A549 (cell line): Measurements from ENCODE around the gene CREB5. TPM values are rescaled to one million over a fixed set of nuclear protein-coding genes. Genes with fewer than 3 reads are reported as not detected.

Experiments used
- ATAC-seq, 2 experiments: fragments of 200-7000 bp in 1 of 2; fragments of >200 bp in 1 of 2; cut with Nextera tagmentation in 1 of 2; cut with Tn5 transposase in 1 of 2; 3 replicates each; pipeline versions ENCODE4 v1.8.0 to v1.9.1; 2018 to 2020; ENCODE audit warnings: mild to moderate bottlenecking in 1 of 2, moderate library complexity in 1 of 2
- CTCF ChIA-PET: fragments of 300-600 bp; sonication (Branson Sonifier 250); formaldehyde crosslinking; extraction: SDS; loops from one replicate; lab custom pipeline; 2021; ENCODE audit warnings: antibody characterized with exemption, inconsistent platforms; lab: Yijun Ruan, JAX
- POLR2A ChIA-PET: fragments of 350-600 bp; formaldehyde crosslinking; extraction: SDS; loops from one replicate; lab custom pipeline; 2021; ENCODE audit warnings: antibody characterized with exemption, inconsistent platforms; lab: Yijun Ruan, JAX
- DNase-seq, 2 experiments: peaks; one replicate each; pipeline versions ENCODE4 v3.0.0 to v3.0.0-alpha.2; 2011 to 2016; ENCODE audit warnings: low read depth in 1 of 2, low spot score in 1 of 2
- FAIRE-seq: peaks from 2 replicates; lab custom pipeline; 2011; peaks lifted over from hg19 to GRCh38; lab: Jason Lieb, UNC
- H3K27ac ChIP-seq, 2 experiments: fragments of >200 bp; sonication (Bioruptor Twin); formaldehyde crosslinking; 3 replicates each; pipeline ENCODE4 v1.5.1; 2016 to 2017
- H3K4me1 ChIP-seq: fragments of >200 bp; sonication (Bioruptor Twin); formaldehyde crosslinking; 3 replicates; pipeline ENCODE4 v1.6.1; 2016
- H3K4me2 ChIP-seq: fragments of >200 bp; sonication (Bioruptor Twin); formaldehyde crosslinking; 3 replicates; pipeline ENCODE4 v1.6.1; 2016
- H3K4me3 ChIP-seq: fragments of >200 bp; sonication (Bioruptor Twin); formaldehyde crosslinking; 3 replicates; pipeline ENCODE4 v1.5.1; 2016
- H3K9me3 ChIP-seq: fragments of >200 bp; sonication (Bioruptor Twin); formaldehyde crosslinking; 3 replicates; pipeline ENCODE4 v1.6.1; 2016
- ATOH8 ChIP-seq: fragments of 250-450 bp; sonication (Bioruptor Pico); IDR thresholded peaks from 2 replicates; pipeline ENCODE4 v1.5.0; 2020; ENCODE audit warnings: low read depth, mild to moderate bottlenecking, moderate library complexity
- CEBPB ChIP-seq, 2 experiments: fragments of >200 bp in 1 of 2; sonication (Bioruptor Twin) in 1 of 2; formaldehyde crosslinking in 1 of 2; IDR thresholded peaks; 2 replicates each; pipeline ENCODE4 v1.6.1; 2012 to 2016
- E2F6 ChIP-seq: IDR thresholded peaks from 2 replicates; pipeline ENCODE4 v1.6.1; 2012; ENCODE audit warnings: low read depth, borderline replicate concordance
- GATA3 ChIP-seq: IDR thresholded peaks from 2 replicates; pipeline ENCODE4 v1.6.1; 2012; ENCODE audit warnings: borderline replicate concordance
- HEYL ChIP-seq: fragments of 250-450 bp; sonication (Bioruptor Pico); IDR thresholded peaks from 2 replicates; pipeline ENCODE4 v1.8.0; 2021; ENCODE audit warnings: mild to moderate bottlenecking, moderate library complexity
- HOXB13 ChIP-seq: fragments of 250-450 bp; sonication (Bioruptor Pico); IDR thresholded peaks from 2 replicates; pipeline ENCODE4 v1.5.0; 2020; ENCODE audit warnings: low read depth, mild to moderate bottlenecking, moderate library complexity
- HOXB5 ChIP-seq: fragments of 250-450 bp; sonication (Bioruptor Pico); IDR thresholded peaks from 2 replicates; pipeline ENCODE4 v1.5.0; 2020; ENCODE audit warnings: mild to moderate bottlenecking, moderate library complexity
- JUNB ChIP-seq: fragments of >200 bp; sonication (Bioruptor Twin); formaldehyde crosslinking; IDR thresholded peaks from 2 replicates; pipeline ENCODE4 v1.6.1; 2016
- KDM1A ChIP-seq: fragments of 200-600 bp; sonication (generic); IDR thresholded peaks from 2 replicates; pipeline ENCODE4 v1.6.1; 2016; ENCODE audit warnings: low read depth, mild to moderate bottlenecking
- MYC ChIP-seq: IDR thresholded peaks from 2 replicates; pipeline ENCODE4 v1.6.1; 2012; ENCODE audit warnings: mild to moderate bottlenecking, inconsistent platforms, low read length, improper control_type of control experiment, borderline replicate concordance
- NFE2L2 ChIP-seq: fragments of 150-350 bp; conservative IDR thresholded peaks from 2 replicates; pipeline ENCODE4 v1.6.1; 2014; ENCODE audit warnings: low read length
- NR3C1 ChIP-seq: fragments of >200 bp; sonication (Bioruptor Twin); formaldehyde crosslinking; IDR thresholded peaks from 3 replicates; pipeline ENCODE4 v1.6.1; 2017
- PBX3 ChIP-seq: IDR thresholded peaks from 2 replicates; pipeline ENCODE4 v1.6.1; 2012
- POLR2A ChIP-seq: IDR thresholded peaks from 2 replicates; pipeline ENCODE4 v1.6.1; 2012; ENCODE audit warnings: mild to moderate bottlenecking, low read length
- RFX5 ChIP-seq: fragments of 450-650 bp; IDR thresholded peaks from 2 replicates; pipeline ENCODE4 v1.7.1; 2014; ENCODE audit warnings: antibody characterized with exemption, mild to moderate bottlenecking, moderate library complexity
- SMC3 ChIP-seq: fragments of >200 bp; sonication (Bioruptor Twin); formaldehyde crosslinking; IDR thresholded peaks from 3 replicates; pipeline ENCODE4 v1.6.1; 2018; ENCODE audit warnings: inconsistent platforms
- USF2 ChIP-seq: fragments of 450-650 bp; IDR thresholded peaks from 2 replicates; pipeline ENCODE4 v1.6.1; 2014; ENCODE audit warnings: antibody characterized with exemption
- ZC3H11A ChIP-seq: fragments of 450-650 bp; IDR thresholded peaks from 2 replicates; pipeline ENCODE4 v1.6.1; 2014; ENCODE audit warnings: antibody characterized with exemption, mild to moderate bottlenecking
- ZNF302 ChIP-seq: fragments of 250-450 bp; sonication (Bioruptor Pico); IDR thresholded peaks from 2 replicates; pipeline ENCODE4 v1.9.0; 2021; ENCODE audit warnings: inconsistent platforms, mild to moderate bottlenecking, moderate library complexity
- ZSCAN20 ChIP-seq: fragments of 250-450 bp; sonication (Bioruptor Pico); IDR thresholded peaks from 2 replicates; pipeline ENCODE4 v1.8.0; 2022; ENCODE audit warnings: mild to moderate bottlenecking, moderate library complexity
- WGBS: methylation state at CpG from one replicate; pipeline ENCODE4 v1.1.6; 2017; ENCODE audit errors: missing lambda C conversion rate; 5-methylcytosine and 5-hydroxymethylcytosine counted together
- polyA plus RNA-seq, 4 experiments: library from polyadenylated mRNA; depleted of rRNA in 3 of 4; stranded (reverse); fragments of >200 nt; fragmentation: RNase III in 1 of 4; extraction: RNeasy Plus Mini Kit Qiagen cat#74134 plus additional on column Dnase treatment in 1 of 4; gene quantifications; 2 replicates in 3 of 4; 3 replicates in 1 of 4; pipeline ENCODE4 v1.2.3, GENCODE V29; 2011 to 2017
- TF ChIP-seq, protein P1 (sequence below): fragments of 200-600 bp; sonication (generic); IDR thresholded peaks from 2 replicates; pipeline ENCODE4 v1.6.1; 2016; ENCODE audit warnings: antibody characterized with exemption, mild to moderate bottlenecking, moderate library complexity

Gene CREB5
- polyA plus RNA-seq, 2 of the 4 experiments (the other 2 are of a cell fraction), result 0.61 to 1.5 TPM

DNA sequence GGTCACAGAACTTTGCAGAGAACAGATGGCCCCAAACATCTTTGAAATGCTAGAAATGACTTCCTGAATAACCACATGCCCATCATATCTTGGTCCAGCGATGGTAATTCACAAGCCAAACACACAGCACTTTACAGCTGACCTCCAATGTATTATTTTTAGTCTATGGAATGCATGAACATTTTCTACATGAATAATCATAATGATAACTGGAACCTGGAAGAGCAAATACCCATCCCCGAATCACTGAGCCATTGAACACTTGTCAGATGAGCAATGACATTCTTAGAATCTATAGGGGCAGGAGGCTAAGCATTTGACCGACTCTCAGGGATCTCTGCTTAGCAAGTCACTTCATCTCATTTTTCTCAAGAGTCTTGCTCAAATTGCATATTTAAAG, 167.3 kb downstream of the CREB5 start:
- no peak for ATAC-seq
- DNase-seq, result no peak
- 44% methylated on average over 3 of the region's 3 CpGs for WGBS
- no peaks in the 10 kb centered on the region for H3K4me1 ChIP-seq
- no peak overlapping the region for H3K4me3 ChIP-seq
- H3K27ac ChIP-seq, result no peak overlapping the region
- H3K9me3 ChIP-seq, result no peaks in the 10 kb centered on the region
- FAIRE-seq, result no peak
- no peak overlapping the region for H3K4me2 ChIP-seq
- CTCF ChIA-PET, result no interaction called here
- TF ChIP-seq HOXB13 (CRISPR knock-in tag), result no peak
- TF ChIP-seq RFX5, result no peak
- no peak for TF ChIP-seq ZC3H11A
- TF ChIP-seq E2F6, result no peak
- TF ChIP-seq ZNF302 (CRISPR knock-in tag), result no peak
- no peak for TF ChIP-seq HOXB5
- no peak for TF ChIP-seq ZSCAN20 (CRISPR knock-in tag)
- TF ChIP-seq GATA3, result no peak
- POLR2A ChIA-PET, result no interaction called here

DNA sequence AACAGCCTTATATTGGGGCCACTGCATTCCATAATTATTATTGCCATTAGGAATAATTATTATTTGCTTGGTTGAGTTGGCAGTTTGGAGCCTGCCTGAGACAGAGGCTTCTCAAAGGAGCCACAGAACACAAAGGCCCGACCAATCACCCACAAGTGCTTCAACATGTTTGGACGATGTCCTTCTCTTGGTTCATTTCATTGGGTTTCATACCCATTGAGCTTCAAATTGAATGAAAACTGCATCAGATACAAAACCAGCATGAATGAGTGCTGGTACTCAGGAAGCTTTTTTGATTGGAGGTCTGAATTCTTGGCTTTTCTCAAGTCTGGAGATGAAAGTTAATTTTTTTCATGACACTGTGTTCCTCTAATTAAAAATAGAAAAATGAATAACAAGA, 168.3 kb downstream of the CREB5 start:
- ChIA-PET POLR2A (no interaction called here), CTCF (no interaction called here)

GRCh38 chr7:28581351-28581750, 169.0 kb downstream of the CREB5 start:
- ChIA-PET POLR2A (no interaction called here), CTCF (no interaction called here)
- H3K4me1 ChIP-seq, result no peaks in the 10 kb centered on the region
- no peaks in the 10 kb centered on the region for H3K9me3 ChIP-seq
- no peak overlapping the region for H3K4me3 ChIP-seq
- DNase-seq (no peak), ATAC-seq (no peak), FAIRE-seq (no peak)
- no peak overlapping the region for H3K4me2 ChIP-seq
- TF ChIP-seq PBX3, result no peak
- no peak for TF ChIP-seq ATOH8
- TF ChIP-seq NR3C1, result no peak
- TF ChIP-seq HEYL (CRISPR knock-in tag), result no peak
- TF ChIP-seq USF2, result no peak
- TF ChIP-seq, protein P1, sequence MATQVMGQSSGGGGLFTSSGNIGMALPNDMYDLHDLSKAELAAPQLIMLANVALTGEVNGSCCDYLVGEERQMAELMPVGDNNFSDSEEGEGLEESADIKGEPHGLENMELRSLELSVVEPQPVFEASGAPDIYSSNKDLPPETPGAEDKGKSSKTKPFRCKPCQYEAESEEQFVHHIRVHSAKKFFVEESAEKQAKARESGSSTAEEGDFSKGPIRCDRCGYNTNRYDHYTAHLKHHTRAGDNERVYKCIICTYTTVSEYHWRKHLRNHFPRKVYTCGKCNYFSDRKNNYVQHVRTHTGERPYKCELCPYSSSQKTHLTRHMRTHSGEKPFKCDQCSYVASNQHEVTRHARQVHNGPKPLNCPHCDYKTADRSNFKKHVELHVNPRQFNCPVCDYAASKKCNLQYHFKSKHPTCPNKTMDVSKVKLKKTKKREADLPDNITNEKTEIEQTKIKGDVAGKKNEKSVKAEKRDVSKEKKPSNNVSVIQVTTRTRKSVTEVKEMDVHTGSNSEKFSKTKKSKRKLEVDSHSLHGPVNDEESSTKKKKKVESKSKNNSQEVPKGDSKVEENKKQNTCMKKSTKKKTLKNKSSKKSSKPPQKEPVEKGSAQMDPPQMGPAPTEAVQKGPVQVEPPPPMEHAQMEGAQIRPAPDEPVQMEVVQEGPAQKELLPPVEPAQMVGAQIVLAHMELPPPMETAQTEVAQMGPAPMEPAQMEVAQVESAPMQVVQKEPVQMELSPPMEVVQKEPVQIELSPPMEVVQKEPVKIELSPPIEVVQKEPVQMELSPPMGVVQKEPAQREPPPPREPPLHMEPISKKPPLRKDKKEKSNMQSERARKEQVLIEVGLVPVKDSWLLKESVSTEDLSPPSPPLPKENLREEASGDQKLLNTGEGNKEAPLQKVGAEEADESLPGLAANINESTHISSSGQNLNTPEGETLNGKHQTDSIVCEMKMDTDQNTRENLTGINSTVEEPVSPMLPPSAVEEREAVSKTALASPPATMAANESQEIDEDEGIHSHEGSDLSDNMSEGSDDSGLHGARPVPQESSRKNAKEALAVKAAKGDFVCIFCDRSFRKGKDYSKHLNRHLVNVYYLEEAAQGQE, result no peak
- no peak for TF ChIP-seq JUNB
- WGBS, result 49% methylated on average over 6 of the region's 6 CpGs
- no peak overlapping the region for H3K27ac ChIP-seq

More for the DNA sequence above, 168.3 kb downstream of the CREB5 start:
- ATAC-seq (no peak), DNase-seq (no peak), FAIRE-seq (no peak)
- no peak overlapping the region for H3K27ac ChIP-seq
- H3K4me2 ChIP-seq, result no peak overlapping the region
- 34% methylated on average over 2 of the region's 2 CpGs for WGBS
- no peak overlapping the region for H3K4me3 ChIP-seq
- no peaks in the 10 kb centered on the region for H3K9me3 ChIP-seq
- no peaks in the 10 kb centered on the region for H3K4me1 ChIP-seq
- no peak for TF ChIP-seq NFE2L2
- no peak for TF ChIP-seq MYC
- no peak for TF ChIP-seq SMC3
- TF ChIP-seq HOXB5, result no peak
- TF ChIP-seq CEBPB (IDR thresholded peaks at IDR 0.05), result no peak
- TF ChIP-seq KDM1A, result no peak
- no peak for TF ChIP-seq POLR2A
- TF ChIP-seq, all 56 proteins: peak for 0
